Measurements from ENCODE around the gene GPR183. TPM values are rescaled to one million over a fixed set of nuclear protein-coding genes. Genes with fewer than 3 reads are reported as not detected.

The GPR183 gene
- total RNA-seq, 1 donor from 2014 or later, result not detected

GRCh38 chr13:99342723-99343315 is 35.6 kb upstream of the GPR183 start:
- no peak for DNase-seq (ENCODE audit: low read depth)
- H3K36me3 ChIP-seq (ENCODE audit: control insufficient read depth, insufficient read depth, low read length), result peaks cover 11% of the 10 kb centered on the region
- no peaks in the 10 kb centered on the region for H3K27me3 ChIP-seq (ENCODE audit: control insufficient read depth, insufficient read depth, low read length)
- no peak overlapping the region for H3K4me3 ChIP-seq (ENCODE audit: low read depth, low read length)
- FAIRE-seq, result no peak
- TF ChIP-seq, protein P1, sequence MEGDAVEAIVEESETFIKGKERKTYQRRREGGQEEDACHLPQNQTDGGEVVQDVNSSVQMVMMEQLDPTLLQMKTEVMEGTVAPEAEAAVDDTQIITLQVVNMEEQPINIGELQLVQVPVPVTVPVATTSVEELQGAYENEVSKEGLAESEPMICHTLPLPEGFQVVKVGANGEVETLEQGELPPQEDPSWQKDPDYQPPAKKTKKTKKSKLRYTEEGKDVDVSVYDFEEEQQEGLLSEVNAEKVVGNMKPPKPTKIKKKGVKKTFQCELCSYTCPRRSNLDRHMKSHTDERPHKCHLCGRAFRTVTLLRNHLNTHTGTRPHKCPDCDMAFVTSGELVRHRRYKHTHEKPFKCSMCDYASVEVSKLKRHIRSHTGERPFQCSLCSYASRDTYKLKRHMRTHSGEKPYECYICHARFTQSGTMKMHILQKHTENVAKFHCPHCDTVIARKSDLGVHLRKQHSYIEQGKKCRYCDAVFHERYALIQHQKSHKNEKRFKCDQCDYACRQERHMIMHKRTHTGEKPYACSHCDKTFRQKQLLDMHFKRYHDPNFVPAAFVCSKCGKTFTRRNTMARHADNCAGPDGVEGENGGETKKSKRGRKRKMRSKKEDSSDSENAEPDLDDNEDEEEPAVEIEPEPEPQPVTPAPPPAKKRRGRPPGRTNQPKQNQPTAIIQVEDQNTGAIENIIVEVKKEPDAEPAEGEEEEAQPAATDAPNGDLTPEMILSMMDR (IDR thresholded peaks at IDR 0.05; ENCODE audit: insufficient read depth, low read length, severe bottlenecking), result no peak

- H3K36me3 ChIP-seq (ENCODE audit: control insufficient read depth, insufficient read depth, low read length), result peaks cover 8% of the 10 kb centered on the region
- FAIRE-seq (peak; percentile 92), DNase-seq (ENCODE audit: low read depth) (no peak)
- no peaks in the 10 kb centered on the region for H3K27me3 ChIP-seq (ENCODE audit: control insufficient read depth, insufficient read depth, low read length)
- TF ChIP-seq, protein P1 (IDR thresholded peaks at IDR 0.05; ENCODE audit: insufficient read depth, low read length, severe bottlenecking), result no peak
- no peak overlapping the region for H3K4me3 ChIP-seq (ENCODE audit: low read depth, low read length)
Observed at GRCh38 chr13:99341969-99342722, 34.9 kb upstream of the GPR183 start.

DNA sequence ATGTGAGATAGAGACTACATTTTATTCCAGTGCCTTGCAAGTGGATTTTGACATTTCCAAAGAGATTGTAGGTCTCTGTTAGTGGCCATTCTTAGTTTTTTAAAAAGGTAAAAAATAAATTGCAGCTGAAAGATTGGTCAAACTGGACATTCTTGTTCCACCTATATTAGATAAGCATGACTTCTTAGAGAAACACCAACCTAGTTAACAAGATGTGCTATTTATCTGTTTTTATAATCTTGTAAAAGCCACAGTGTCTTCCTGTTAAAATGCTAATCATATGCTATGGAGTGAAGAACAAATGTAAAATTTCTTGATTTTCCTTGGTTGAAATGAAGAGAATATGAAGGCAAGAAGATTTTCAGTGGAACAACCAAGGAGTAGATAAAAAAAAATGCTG is 33.4 kb upstream of the GPR183 start:
- Histone ChIP-seq H3K27me3 (ENCODE audit: control insufficient read depth, insufficient read depth, low read length) (no peaks in the 10 kb centered on the region), H3K36me3 (ENCODE audit: control insufficient read depth, insufficient read depth, low read length) (peaks cover 5% of the 10 kb centered on the region), H3K4me3 (ENCODE audit: low read depth, low read length) (no peak overlapping the region)
- FAIRE-seq (no peak), DNase-seq (ENCODE audit: low read depth) (no peak)
- TF ChIP-seq, protein P1 (IDR thresholded peaks at IDR 0.05; ENCODE audit: insufficient read depth, low read length, severe bottlenecking), result no peak

GRCh38 chr13:99339736-99340397 is 32.7 kb upstream of the GPR183 start:
- FAIRE-seq (no peak), DNase-seq (ENCODE audit: low read depth) (peak; percentile 22)
- H3K27me3 ChIP-seq (ENCODE audit: control insufficient read depth, insufficient read depth, low read length), result no peaks in the 10 kb centered on the region
- TF ChIP-seq, protein P1 (IDR thresholded peaks at IDR 0.05; ENCODE audit: insufficient read depth, low read length, severe bottlenecking), result no peak
- peaks cover 7% of the 10 kb centered on the region for H3K36me3 ChIP-seq (ENCODE audit: control insufficient read depth, insufficient read depth, low read length)
- H3K4me3 ChIP-seq (ENCODE audit: low read depth, low read length), result no peak overlapping the region

GRCh38 chr13:99339230-99339721 is 32.1 kb upstream of the GPR183 start:
- H3K36me3 ChIP-seq (ENCODE audit: control insufficient read depth, insufficient read depth, low read length), result peaks cover 7% of the 10 kb centered on the region
- H3K27me3 ChIP-seq (ENCODE audit: control insufficient read depth, insufficient read depth, low read length), result no peaks in the 10 kb centered on the region
- TF ChIP-seq, protein P1 (IDR thresholded peaks at IDR 0.05; ENCODE audit: insufficient read depth, low read length, severe bottlenecking), result no peak
- no peak for FAIRE-seq
- no peak for DNase-seq (ENCODE audit: low read depth)
- H3K4me3 ChIP-seq (ENCODE audit: low read depth, low read length), result no peak overlapping the region

Measured in bronchial epithelial cell (primary cell).